ENCODE results near the gene RBM3. TPM values are rescaled to one million over a fixed set of nuclear protein-coding genes. Genes with fewer than 3 reads are reported as not detected.

The RBM3 gene
- total and polyA plus RNA-seq, 10 of the 15 experiments (the other 5 are each of a cell fraction or from before 2014, with no cell fraction given) = 170 to 467 (median 259) TPM

DNA sequence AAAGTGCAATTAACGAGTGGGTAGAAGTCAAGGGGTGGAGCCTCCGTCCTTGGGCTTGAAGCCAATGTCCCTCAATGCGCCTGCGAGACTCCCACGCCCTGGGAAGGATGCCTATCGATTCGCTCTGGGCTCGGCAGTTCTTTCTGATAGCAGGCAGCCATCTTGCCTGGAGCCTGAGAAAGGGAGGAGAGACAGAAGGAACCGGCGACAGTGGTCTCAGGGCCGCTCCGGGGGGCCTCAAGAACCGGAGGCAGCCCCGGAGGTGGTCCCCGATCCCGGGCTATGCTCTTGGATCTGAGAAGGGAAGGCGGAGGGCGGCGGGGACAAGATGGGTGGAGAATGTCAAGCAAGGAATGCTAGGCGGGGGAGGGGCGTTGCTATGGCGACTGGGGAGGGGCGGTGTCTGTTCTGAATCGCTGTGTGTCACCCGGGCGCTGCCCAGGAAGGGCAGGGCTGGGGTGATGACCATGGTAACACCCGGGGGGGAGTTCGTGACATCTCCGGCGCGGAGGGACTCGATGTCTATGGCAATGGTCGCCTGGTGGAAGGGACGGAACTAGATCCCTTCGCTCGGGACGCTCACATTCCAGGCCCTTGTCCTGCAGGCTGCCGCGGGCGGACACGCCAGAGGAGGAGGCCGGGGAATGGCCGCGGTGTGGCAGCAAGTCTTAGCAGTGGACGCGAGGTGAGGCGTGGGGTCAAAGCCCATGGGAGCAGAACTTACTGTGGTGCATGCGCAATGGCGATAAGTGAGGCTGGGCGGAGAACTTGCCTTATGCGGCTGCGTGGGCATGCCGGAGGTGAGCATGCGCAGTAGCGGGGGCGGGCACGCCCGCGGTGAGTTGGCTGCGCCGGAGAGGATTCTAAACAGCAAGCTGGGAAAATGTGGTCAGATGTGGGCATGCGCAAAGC lies 23.3 kb downstream of the RBM3 start, which contains the start of gene WDR13 (continued):
- 0 out of 3 replicates have a peak, but pooled peaks have one; percentile 24 for TF ChIP-seq POU2F2 (IDR thresholded peaks at IDR 0.05; ENCODE audit: borderline replicate concordance, low read depth, low read length)
- TF ChIP-seq SMAD1 (IDR thresholded peaks at IDR 0.05; ENCODE audit: low read depth, partially characterized antibody) = no peak
- no peak for TF ChIP-seq RAD21 (IDR thresholded peaks at IDR 0.05; ENCODE audit: insufficient read depth, low read depth, low read length)
- peak; percentile 56 for TF ChIP-seq HCFC1 (IDR thresholded peaks at IDR 0.05; ENCODE audit: low read length)
- TF ChIP-seq, protein P1, sequence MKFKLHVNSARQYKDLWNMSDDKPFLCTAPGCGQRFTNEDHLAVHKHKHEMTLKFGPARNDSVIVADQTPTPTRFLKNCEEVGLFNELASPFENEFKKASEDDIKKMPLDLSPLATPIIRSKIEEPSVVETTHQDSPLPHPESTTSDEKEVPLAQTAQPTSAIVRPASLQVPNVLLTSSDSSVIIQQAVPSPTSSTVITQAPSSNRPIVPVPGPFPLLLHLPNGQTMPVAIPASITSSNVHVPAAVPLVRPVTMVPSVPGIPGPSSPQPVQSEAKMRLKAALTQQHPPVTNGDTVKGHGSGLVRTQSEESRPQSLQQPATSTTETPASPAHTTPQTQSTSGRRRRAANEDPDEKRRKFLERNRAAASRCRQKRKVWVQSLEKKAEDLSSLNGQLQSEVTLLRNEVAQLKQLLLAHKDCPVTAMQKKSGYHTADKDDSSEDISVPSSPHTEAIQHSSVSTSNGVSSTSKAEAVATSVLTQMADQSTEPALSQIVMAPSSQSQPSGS (IDR thresholded peaks at IDR 0.05; ENCODE audit: low read length) = no peak
- TF ChIP-seq MXI1 (IDR thresholded peaks at IDR 0.05; ENCODE audit: low read depth, low read length) = peak; percentile 28
- TF ChIP-seq, protein P2, sequence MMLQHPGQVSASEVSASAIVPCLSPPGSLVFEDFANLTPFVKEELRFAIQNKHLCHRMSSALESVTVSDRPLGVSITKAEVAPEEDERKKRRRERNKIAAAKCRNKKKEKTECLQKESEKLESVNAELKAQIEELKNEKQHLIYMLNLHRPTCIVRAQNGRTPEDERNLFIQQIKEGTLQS (IDR thresholded peaks at IDR 0.05; ENCODE audit: borderline replicate concordance, extremely low read depth, low read depth, low read length) = no peak
- no peak for TF ChIP-seq NFXL1 (IDR thresholded peaks at IDR 0.05; ENCODE audit: borderline replicate concordance)
- TF ChIP-seq TARDBP (IDR thresholded peaks at IDR 0.05; ENCODE audit: borderline replicate concordance) = no peak
- TF ChIP-seq, protein P3, sequence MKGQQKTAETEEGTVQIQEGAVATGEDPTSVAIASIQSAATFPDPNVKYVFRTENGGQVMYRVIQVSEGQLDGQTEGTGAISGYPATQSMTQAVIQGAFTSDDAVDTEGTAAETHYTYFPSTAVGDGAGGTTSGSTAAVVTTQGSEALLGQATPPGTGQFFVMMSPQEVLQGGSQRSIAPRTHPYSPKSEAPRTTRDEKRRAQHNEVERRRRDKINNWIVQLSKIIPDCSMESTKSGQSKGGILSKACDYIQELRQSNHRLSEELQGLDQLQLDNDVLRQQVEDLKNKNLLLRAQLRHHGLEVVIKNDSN (IDR thresholded peaks at IDR 0.05; ENCODE audit: borderline replicate concordance, extremely low read length, insufficient read depth, low read depth, low read length) = no peak
- no peak for TF ChIP-seq HDAC2 (IDR thresholded peaks at IDR 0.05)
- no peak for TF ChIP-seq MYC (IDR thresholded peaks at IDR 0.05; ENCODE audit: insufficient read depth, insufficient read length, insufficient replicate concordance, low read length, severe bottlenecking)
- no peak for TF ChIP-seq ZBED1 (IDR thresholded peaks at IDR 0.05; ENCODE audit: borderline replicate concordance)
- no peak for TF ChIP-seq POLR2AphosphoS2 (IDR thresholded peaks at IDR 0.05; ENCODE audit: low read depth, low read length)
- TF ChIP-seq CREM (IDR thresholded peaks at IDR 0.05; ENCODE audit: low read depth) = 0 out of 2 replicates have a peak, but pooled peaks have one; percentile 18
- no peak for TF ChIP-seq ZZZ3 (IDR thresholded peaks at IDR 0.05; ENCODE audit: control insufficient read depth, insufficient read length, low read depth)
- no peak for TF ChIP-seq HDAC6 (IDR thresholded peaks at IDR 0.05; ENCODE audit: unreplicated experiment)
- no peak for TF ChIP-seq YBX1 (IDR thresholded peaks at IDR 0.05)
- TF ChIP-seq RB1 (IDR thresholded peaks at IDR 0.05; ENCODE audit: borderline replicate concordance) = no peak
- TF ChIP-seq, protein P4, sequence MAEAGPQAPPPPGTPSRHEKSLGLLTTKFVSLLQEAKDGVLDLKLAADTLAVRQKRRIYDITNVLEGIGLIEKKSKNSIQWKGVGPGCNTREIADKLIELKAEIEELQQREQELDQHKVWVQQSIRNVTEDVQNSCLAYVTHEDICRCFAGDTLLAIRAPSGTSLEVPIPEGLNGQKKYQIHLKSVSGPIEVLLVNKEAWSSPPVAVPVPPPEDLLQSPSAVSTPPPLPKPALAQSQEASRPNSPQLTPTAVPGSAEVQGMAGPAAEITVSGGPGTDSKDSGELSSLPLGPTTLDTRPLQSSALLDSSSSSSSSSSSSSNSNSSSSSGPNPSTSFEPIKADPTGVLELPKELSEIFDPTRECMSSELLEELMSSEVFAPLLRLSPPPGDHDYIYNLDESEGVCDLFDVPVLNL (IDR thresholded peaks at IDR 0.05; ENCODE audit: low read depth, low read length) = no peak
- TF ChIP-seq, protein P5, sequence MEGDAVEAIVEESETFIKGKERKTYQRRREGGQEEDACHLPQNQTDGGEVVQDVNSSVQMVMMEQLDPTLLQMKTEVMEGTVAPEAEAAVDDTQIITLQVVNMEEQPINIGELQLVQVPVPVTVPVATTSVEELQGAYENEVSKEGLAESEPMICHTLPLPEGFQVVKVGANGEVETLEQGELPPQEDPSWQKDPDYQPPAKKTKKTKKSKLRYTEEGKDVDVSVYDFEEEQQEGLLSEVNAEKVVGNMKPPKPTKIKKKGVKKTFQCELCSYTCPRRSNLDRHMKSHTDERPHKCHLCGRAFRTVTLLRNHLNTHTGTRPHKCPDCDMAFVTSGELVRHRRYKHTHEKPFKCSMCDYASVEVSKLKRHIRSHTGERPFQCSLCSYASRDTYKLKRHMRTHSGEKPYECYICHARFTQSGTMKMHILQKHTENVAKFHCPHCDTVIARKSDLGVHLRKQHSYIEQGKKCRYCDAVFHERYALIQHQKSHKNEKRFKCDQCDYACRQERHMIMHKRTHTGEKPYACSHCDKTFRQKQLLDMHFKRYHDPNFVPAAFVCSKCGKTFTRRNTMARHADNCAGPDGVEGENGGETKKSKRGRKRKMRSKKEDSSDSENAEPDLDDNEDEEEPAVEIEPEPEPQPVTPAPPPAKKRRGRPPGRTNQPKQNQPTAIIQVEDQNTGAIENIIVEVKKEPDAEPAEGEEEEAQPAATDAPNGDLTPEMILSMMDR (IDR thresholded peaks at IDR 0.05 in 2 of 3, conservative IDR thresholded peaks at IDR 0.05 in 1 of 3; ENCODE audit: control insufficient read depth in 2 of 3, extremely low read depth in 1 of 3, insufficient read depth in 1 of 3, low read depth in 3 of 3, low read length in 3 of 3) = no peak
- no peak for TF ChIP-seq IKZF2 (IDR thresholded peaks at IDR 0.05)
